Measurements from ENCODE around the gene LRRC8B. TPM values are rescaled to one million over a fixed set of nuclear protein-coding genes. Genes with fewer than 3 reads are reported as not detected.

LRRC8B gene
- total and polyA plus RNA-seq, 9 of the 15 experiments (the other 6 are each of a cell fraction or from before 2014, with no cell fraction given), result 4.3 to 43.7 (median 14.4) TPM

GRCh38 chr1:89563957-89564604, 39.5 kb downstream of the LRRC8B start:
- peaks cover 4% of the 10 kb centered on the region; the same call in 1 of the 2 replicates for H3K9me3 ChIP-seq (replicated peaks; ENCODE audit: control insufficient read depth, insufficient read depth, low read depth, low read length)
- peaks cover 79% of the 10 kb centered on the region for H3K79me2 ChIP-seq (ENCODE audit: control insufficient read depth, insufficient read depth, low read length)
- DNase-seq (ENCODE audit: extremely low read depth in 1 of 4, low spot score in 3 of 4) (no peak), FAIRE-seq (no peak), ATAC-seq (no peak)
- peaks cover 36% of the 10 kb centered on the region for H3K36me3 ChIP-seq (ENCODE audit: control insufficient read depth, insufficient read depth, low read length)
- no peak for TF ChIP-seq SP2 (IDR thresholded peaks at IDR 0.05; ENCODE audit: extremely low read depth, low read depth, low read length, poor library complexity, severe bottlenecking)
- no peak for TF ChIP-seq MYBL2 (IDR thresholded peaks at IDR 0.05; ENCODE audit: low read depth)
- TF ChIP-seq MYBL2 (CRISPR knock-in tag; IDR thresholded peaks at IDR 0.05; ENCODE audit: borderline replicate concordance), result no peak
- no peak for TF ChIP-seq SMARCE1 (IDR thresholded peaks at IDR 0.05)
- TF ChIP-seq SRSF1 (IDR thresholded peaks at IDR 0.05; ENCODE audit: low read depth, low read length), result no peak
- TF ChIP-seq ZNF23 (CRISPR knock-in tag; IDR thresholded peaks at IDR 0.05), result no peak
- no peak for TF ChIP-seq RFX7 (CRISPR knock-in tag; IDR thresholded peaks at IDR 0.05)
- TF ChIP-seq ZNF740 (CRISPR knock-in tag; IDR thresholded peaks at IDR 0.05), result no peak
- no peak for TF ChIP-seq ZNF740 (tag; IDR thresholded peaks at IDR 0.05)
- TF ChIP-seq ZNF253 (CRISPR knock-in tag; conservative IDR thresholded peaks at IDR 0.05), result no peak
- TF ChIP-seq ELK3 (CRISPR knock-in tag; IDR thresholded peaks at IDR 0.05), result no peak
- no peak for TF ChIP-seq ZFP30 (CRISPR knock-in tag; IDR thresholded peaks at IDR 0.05; ENCODE audit: borderline replicate concordance)
- no peak for TF ChIP-seq CTCF (IDR thresholded peaks at IDR 0.05 in 2 of 3, conservative IDR thresholded peaks at IDR 0.05 in 1 of 3; ENCODE audit: insufficient read depth in 2 of 3, low read depth in 1 of 3, low read length in 3 of 3)
- TF ChIP-seq ZNF143 (CRISPR knock-in tag; IDR thresholded peaks at IDR 0.05), result no peak
- TF ChIP-seq, protein P1, sequence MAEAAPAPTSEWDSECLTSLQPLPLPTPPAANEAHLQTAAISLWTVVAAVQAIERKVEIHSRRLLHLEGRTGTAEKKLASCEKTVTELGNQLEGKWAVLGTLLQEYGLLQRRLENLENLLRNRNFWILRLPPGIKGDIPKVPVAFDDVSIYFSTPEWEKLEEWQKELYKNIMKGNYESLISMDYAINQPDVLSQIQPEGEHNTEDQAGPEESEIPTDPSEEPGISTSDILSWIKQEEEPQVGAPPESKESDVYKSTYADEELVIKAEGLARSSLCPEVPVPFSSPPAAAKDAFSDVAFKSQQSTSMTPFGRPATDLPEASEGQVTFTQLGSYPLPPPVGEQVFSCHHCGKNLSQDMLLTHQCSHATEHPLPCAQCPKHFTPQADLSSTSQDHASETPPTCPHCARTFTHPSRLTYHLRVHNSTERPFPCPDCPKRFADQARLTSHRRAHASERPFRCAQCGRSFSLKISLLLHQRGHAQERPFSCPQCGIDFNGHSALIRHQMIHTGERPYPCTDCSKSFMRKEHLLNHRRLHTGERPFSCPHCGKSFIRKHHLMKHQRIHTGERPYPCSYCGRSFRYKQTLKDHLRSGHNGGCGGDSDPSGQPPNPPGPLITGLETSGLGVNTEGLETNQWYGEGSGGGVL (CRISPR knock-in tag; IDR thresholded peaks at IDR 0.05), result no peak
- TF ChIP-seq EP300 (IDR thresholded peaks at IDR 0.05; ENCODE audit: low read length), result no peak
- no peak overlapping the region for H3K4me3 ChIP-seq
- WGBS (ENCODE audit: insufficient coverage, low coverage, missing lambda C conversion rate), result 29% methylated on average over 3 of the region's 3 CpGs
- H3K27me3 ChIP-seq (ENCODE audit: control insufficient read depth in 2 of 2, insufficient read depth in 2 of 2, low read length in 2 of 2), result no peaks in the 10 kb centered on the region
- intact Hi-C loops (cut with micrococcal nuclease) (no loop called here), in situ Hi-C loops (cut with MboI) (no loop called here)
- CTCF ChIA-PET (ENCODE audit: low intra/inter-chr PET ratio), result no interaction called here
- no peaks in the 10 kb centered on the region for H4K20me1 ChIP-seq (replicated peaks; ENCODE audit: control insufficient read depth, insufficient read depth, low read length)
- H3K27ac ChIP-seq (ENCODE audit: extremely low read depth, low read depth, low read length), result no peak overlapping the region
- POLR2A ChIA-PET, result interaction anchor here (1.2 to 1.4 kb wide), 3 partner anchors 9 to 38 kb away, joined by 3 to 4 read pairs (median 3); no protein-coding TSS in a partner anchor
- BruUV-seq (replicated peaks), result no TSS peak
- H3K9ac ChIP-seq (ENCODE audit: insufficient read depth in 1 of 2, low read depth in 2 of 2, low read length in 2 of 2), result no peak overlapping the region
- H2AFZ ChIP-seq (ENCODE audit: low read depth, low read length), result no peak overlapping the region
- H3K4me1 ChIP-seq (replicated peaks in 1 of 2; ENCODE audit: control insufficient read depth in 2 of 2, insufficient read depth in 2 of 2, low read length in 2 of 2), result peaks cover 0 to 14% of the 10 kb centered on the region in 2 experiments; a peak in 3 of 5 replicates
- no peak overlapping the region for H3K4me2 ChIP-seq (ENCODE audit: insufficient read depth, low read length)
- no peaks in the 10 kb centered on the region for H3K9me1 ChIP-seq (ENCODE audit: control insufficient read depth, insufficient read depth, low read length)
